Lung (tissue), 12 donors: Measurements from ENCODE around the gene METRNL. TPM values are rescaled to one million over a fixed set of nuclear protein-coding genes. Genes with fewer than 3 reads are reported as not detected.

Experiments
- ATAC-seq: fragments of 200-7000 bp; cut with Tn5 transposase; one replicate; pipeline ENCODE4 v1.9.1; 2020; ENCODE audit warnings: moderate number of reproducible peaks; ENCODE audit not compliant: insufficient read depth, low FRiP score
- DNase-seq, 3 donors: peaks; one replicate each; pipeline ENCODE4 v3.0.0-alpha.2; 2013 to 2017
- H3K27ac ChIP-seq, 2 donors: one replicate each; pipeline ENCODE4 v1.5.1; 2013; ENCODE audit warnings: mild to moderate bottlenecking in 2 of 2, moderate library complexity in 2 of 2, control low read depth in 1 of 2, inconsistent platforms in 1 of 2, low read depth in 1 of 2, low read length in 1 of 2
- H3K27me3 ChIP-seq, 3 donors: one replicate each; pipeline ENCODE4 v1.5.1; 2013; ENCODE audit warnings: low read length in 2 of 3; ENCODE audit not compliant: control insufficient read depth in 3 of 3, insufficient read depth in 3 of 3
- H3K36me3 ChIP-seq, 4 donors: one replicate each; pipeline ENCODE4 v1.5.1; 2013; ENCODE audit warnings: low read length in 4 of 4, mild to moderate bottlenecking in 1 of 4, moderate library complexity in 1 of 4; ENCODE audit not compliant: control insufficient read depth in 4 of 4, insufficient read depth in 4 of 4
- H3K4me1 ChIP-seq, 5 donors: one replicate each; pipeline ENCODE4 v1.5.1; 2013; ENCODE audit warnings: low read length in 5 of 5, mild to moderate bottlenecking in 2 of 5, moderate library complexity in 1 of 5; ENCODE audit not compliant: control insufficient read depth in 5 of 5, insufficient read depth in 5 of 5
- H3K4me3 ChIP-seq: one replicate; pipeline ENCODE4 v1.5.1; 2013; ENCODE audit warnings: mild to moderate bottlenecking, control low read depth, moderate library complexity
- H3K9ac ChIP-seq, 2 donors: one replicate each; pipeline ENCODE4 v1.5.1; 2013; ENCODE audit warnings: low read length in 2 of 2, control low read depth in 1 of 2; ENCODE audit not compliant: insufficient read depth in 1 of 2
- H3K9me3 ChIP-seq, 4 donors: one replicate each; pipeline ENCODE4 v1.5.1; 2013; ENCODE audit warnings: low read length in 3 of 4, mild to moderate bottlenecking in 1 of 4, moderate library complexity in 1 of 4; ENCODE audit not compliant: control insufficient read depth in 4 of 4, insufficient read depth in 3 of 4
- CTCF ChIP-seq: IDR thresholded peaks from 2 replicates; pipeline ENCODE4 v1.5.1; 2012; ENCODE audit warnings: mild to moderate bottlenecking; ENCODE audit errors: control extremely low read depth, extremely low read depth
- WGBS, 2 donors: extraction: QIAGEN DNeasy Blood & Tissue Kit; methylation state at CpG; one replicate each; pipeline ENCODE4 v1.1.7; 2013; 5-methylcytosine and 5-hydroxymethylcytosine counted together
- polyA plus RNA-seq, 2 donors: library from polyadenylated mRNA; stranded (reverse); fragments of 200-250 nt; gene quantifications; one replicate each; pipeline ENCODE4 v1.2.1, GENCODE V29; 2013
- total RNA-seq, 2 donors: library from RNA; depleted of rRNA in 1 of 2; stranded (reverse); fragments of >200 nt in 1 of 2; gene quantifications; one replicate each; pipeline ENCODE4 v1.2.1, GENCODE V29; 2014 to 2021
- donor health status: control.
- donor health status: control.
- donor health status: Bipolar disorder and iron deficiency.
- donor health status: healthy.
- donor health status: DM: yes; HTN: yes; CAD: no.

METRNL gene
- total and polyA plus RNA-seq, 4 donors, result 48.2 to 181 (median 65.0) TPM

DNA sequence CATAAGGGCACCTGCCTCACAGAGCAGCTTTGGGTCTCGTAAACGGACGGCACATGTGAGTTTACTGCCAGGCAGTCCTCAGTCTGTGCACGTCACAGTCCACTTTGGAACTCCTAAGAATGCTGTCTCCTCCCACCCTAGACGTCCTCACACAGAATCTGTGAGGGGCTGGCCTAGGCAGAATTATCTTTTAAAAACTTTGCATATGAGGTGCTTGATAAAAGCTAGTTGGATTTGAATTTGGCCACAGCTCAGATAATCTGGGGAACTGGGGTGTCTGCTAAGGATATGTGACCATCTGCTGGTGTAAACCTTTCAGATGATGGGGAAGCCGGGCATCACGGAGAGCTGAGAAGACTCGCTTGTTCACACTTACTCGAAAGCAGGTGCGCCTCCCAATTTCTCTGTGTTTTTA lies 64.4 kb downstream of the METRNL start:
- 92 to 93% methylated on average over 10 of the region's 10 CpGs for WGBS, 2 donors
- Histone ChIP-seq H3K36me3 (no peaks in the 10 kb centered on the region), H3K9ac (no peak overlapping the region), H3K9me3 (no peaks in the 10 kb centered on the region), H3K27me3 (no peaks in the 10 kb centered on the region), H3K27ac (no peak overlapping the region), H3K4me3 (no peak overlapping the region), H3K4me1 (peaks cover 0 to 12% (median 0%) of the 10 kb centered on the region in 5 donors)
- ATAC-seq (no peak), DNase-seq (peak in 1 of 3 donors; percentile 5)
- TF ChIP-seq CTCF, result no peak

Other genes starting within 250 kb of the METRNL start
- gene ZNF750, start 239.6 kb upstream of the METRNL start, total RNA-seq, result 1 to 10 TPM; 1.5 to 4.4 TPM
- 1 to 10 TPM; 1.3 to 2.2 TPM for gene ZNF750, start 239.6 kb upstream of the METRNL start, polyA plus RNA-seq